ENCODE measurements around the gene MKLN1. TPM values are rescaled to one million over a fixed set of nuclear protein-coding genes. Genes with fewer than 3 reads are reported as not detected.

The MKLN1 gene
- total RNA-seq, 1 donor from 2014 or later: 48.4 TPM

- no peaks in the 10 kb centered on the region for H3K27me3 ChIP-seq
- TF ChIP-seq POLR2A (IDR thresholded peaks at IDR 0.05): no peak
- no peak for TF ChIP-seq POLR2AphosphoS5 (IDR thresholded peaks at IDR 0.05; ENCODE audit: insufficient read depth in 1 of 2, low read depth in 1 of 2)
- no peak for TF ChIP-seq CTCF (IDR thresholded peaks at IDR 0.05)
- H3K27ac ChIP-seq: no peak overlapping the region
- intact Hi-C loops (cut with DNase I): no loop called here
- DNase-seq (ENCODE audit: extremely low spot score in 2 of 2): no peak
- no peaks in the 10 kb centered on the region for H3K9me3 ChIP-seq
- no peaks in the 10 kb centered on the region for H3K4me1 ChIP-seq
- H3K4me3 ChIP-seq: no peak overlapping the region
- H3K36me3 ChIP-seq: no peaks in the 10 kb centered on the region
Observed at GRCh38 chr7:131384286-131384635, 56.6 kb downstream of the MKLN1 start.

GRCh38 chr7:131385039-131385605 is 57.4 kb downstream of the MKLN1 start:
- Histone ChIP-seq H3K4me3 (no peak overlapping the region), H3K36me3 (no peaks in the 10 kb centered on the region), H3K4me1 (no peaks in the 10 kb centered on the region), H3K9me3 (no peaks in the 10 kb centered on the region), H3K27me3 (no peaks in the 10 kb centered on the region), H3K27ac (no peak overlapping the region)
- TF ChIP-seq CTCF (IDR thresholded peaks at IDR 0.05) (no peak), POLR2A (IDR thresholded peaks at IDR 0.05) (no peak), POLR2AphosphoS5 (IDR thresholded peaks at IDR 0.05; ENCODE audit: insufficient read depth in 1 of 2, low read depth in 1 of 2) (no peak)
- intact Hi-C loops (cut with DNase I): no loop called here
- DNase-seq (ENCODE audit: extremely low spot score in 2 of 2): no peak

GRCh38 chr7:131388126-131388525 is 60.5 kb downstream of the MKLN1 start:
- no peaks in the 10 kb centered on the region for H3K9me3 ChIP-seq
- no peak for DNase-seq (ENCODE audit: extremely low spot score in 2 of 2)
- no peak overlapping the region for H3K27ac ChIP-seq
- H3K4me1 ChIP-seq: peaks cover 6% of the 10 kb centered on the region
- no peaks in the 10 kb centered on the region for H3K36me3 ChIP-seq
- H3K27me3 ChIP-seq: no peaks in the 10 kb centered on the region
- H3K4me3 ChIP-seq: no peak overlapping the region
- TF ChIP-seq POLR2A (IDR thresholded peaks at IDR 0.05) (no peak), CTCF (IDR thresholded peaks at IDR 0.05) (no peak), POLR2AphosphoS5 (IDR thresholded peaks at IDR 0.05; ENCODE audit: insufficient read depth in 1 of 2, low read depth in 1 of 2) (no peak)
- intact Hi-C loops (cut with DNase I): no loop called here

- Histone ChIP-seq H3K27me3 (no peaks in the 10 kb centered on the region), H3K4me3 (no peak overlapping the region), H3K36me3 (peaks cover 0 to 3% of the 10 kb centered on the region in 2 donors), H3K27ac (no peak overlapping the region), H3K9me3 (no peaks in the 10 kb centered on the region), H3K4me1 (peaks cover 6% of the 10 kb centered on the region)
- intact Hi-C loops (cut with DNase I): no loop called here
- TF ChIP-seq POLR2AphosphoS5 (IDR thresholded peaks at IDR 0.05; ENCODE audit: insufficient read depth in 1 of 2, low read depth in 1 of 2) (no peak), POLR2A (IDR thresholded peaks at IDR 0.05) (no peak), CTCF (IDR thresholded peaks at IDR 0.05) (no peak)
- no peak for DNase-seq (ENCODE audit: extremely low spot score in 2 of 2)
Observed at GRCh38 chr7:131390275-131390674, 62.6 kb downstream of the MKLN1 start.

- no peak overlapping the region for H3K4me3 ChIP-seq
- TF ChIP-seq POLR2AphosphoS5 (IDR thresholded peaks at IDR 0.05; ENCODE audit: insufficient read depth in 1 of 2, low read depth in 1 of 2) (no peak), CTCF (IDR thresholded peaks at IDR 0.05) (no peak), POLR2A (IDR thresholded peaks at IDR 0.05) (no peak)
- H3K4me1 ChIP-seq: peaks cover 6% of the 10 kb centered on the region
- no peaks in the 10 kb centered on the region for H3K27me3 ChIP-seq
- intact Hi-C loops (cut with DNase I): no loop called here
- DNase-seq (ENCODE audit: extremely low spot score in 2 of 2): no peak
- H3K27ac ChIP-seq: no peak overlapping the region
- no peaks in the 10 kb centered on the region for H3K9me3 ChIP-seq
- H3K36me3 ChIP-seq: peaks cover 0 to 3% of the 10 kb centered on the region in 2 donors
Observed at GRCh38 chr7:131391145-131391544, 63.5 kb downstream of the MKLN1 start.
